NCI-H524 treated with DMSO at 0.1 percent for 48 hours (cell line): Measurements from ENCODE around the gene TTC39C.
"Not testable (repeated sequence)": the region's sequence is repeated elsewhere in the genome, so short reads cannot be mapped to it uniquely, and the experiment has no call there.

Experiments
- DNase-seq: peaks from one replicate; lab custom pipeline; 2025; lab: John Stamatoyannopoulos, UW

Gene TTC39C

GRCh38 chr18:24054130-24054529 lies 39.6 kb downstream of the TTC39C start:
- DNase-seq, result no peak

- no peak for DNase-seq
Measured at GRCh38 chr18:24055009-24055804, 40.7 kb downstream of the TTC39C start.

GRCh38 chr18:24055878-24056277 lies 41.3 kb downstream of the TTC39C start:
- DNase-seq, result peak; percentile 53

- no peak for DNase-seq
Measured at GRCh38 chr18:24056506-24056905, 42.0 kb downstream of the TTC39C start.

- DNase-seq, result no peak
Measured at GRCh38 chr18:24057804-24058203, 43.2 kb downstream of the TTC39C start.

GRCh38 chr18:24059385-24059784 lies 44.8 kb downstream of the TTC39C start:
- DNase-seq, result peak; percentile 82

- no peak for DNase-seq
Measured at GRCh38 chr18:24060644-24061043, 46.1 kb downstream of the TTC39C start.

GRCh38 chr18:24063121-24063731 lies 48.7 kb downstream of the TTC39C start:
- no peak for DNase-seq

- no peak for DNase-seq
Measured at GRCh38 chr18:24064391-24065100, 50.0 kb downstream of the TTC39C start.

- DNase-seq, result no peak
Measured at GRCh38 chr18:24065906-24066305, 51.4 kb downstream of the TTC39C start.

GRCh38 chr18:24068945-24069693 lies 54.6 kb downstream of the TTC39C start:
- DNase-seq, result no peak

- no peak for DNase-seq
Measured at GRCh38 chr18:24071029-24071428, 56.5 kb downstream of the TTC39C start.

- no peak for DNase-seq
Measured at GRCh38 chr18:24071779-24072178, 57.2 kb downstream of the TTC39C start.

GRCh38 chr18:24072743-24073142 lies 58.2 kb downstream of the TTC39C start:
- DNase-seq, result no peak

- no peak for DNase-seq
Measured at GRCh38 chr18:24073791-24074190, 59.2 kb downstream of the TTC39C start.

GRCh38 chr18:24074757-24075156 lies 60.2 kb downstream of the TTC39C start:
- not testable (repeated sequence) for DNase-seq

- DNase-seq, result peak; percentile 69
Measured at GRCh38 chr18:24075767-24076597, 61.4 kb downstream of the TTC39C start.

- peak; percentile 45 for DNase-seq
Measured at GRCh38 chr18:24076950-24077349, 62.4 kb downstream of the TTC39C start.

GRCh38 chr18:24078391-24078790 lies 63.8 kb downstream of the TTC39C start:
- no peak for DNase-seq

GRCh38 chr18:24080861-24081260 lies 66.3 kb downstream of the TTC39C start:
- DNase-seq, result no peak

GRCh38 chr18:24083550-24083949 lies 69.0 kb downstream of the TTC39C start:
- no peak for DNase-seq
